GM12873 (cell line): ENCODE data around the gene SACM1L.

Experiments
- TF ChIP-seq, protein P1 (sequence below): IDR thresholded peaks from 2 replicates; pipeline ENCODE4 v1.5.1; 2012; ENCODE audit warnings: low read depth, mild to moderate bottlenecking, moderate library complexity, low read length, control low read depth; ENCODE audit not compliant: insufficient read depth; ENCODE audit errors: missing control alignments

SACM1L gene

DNA sequence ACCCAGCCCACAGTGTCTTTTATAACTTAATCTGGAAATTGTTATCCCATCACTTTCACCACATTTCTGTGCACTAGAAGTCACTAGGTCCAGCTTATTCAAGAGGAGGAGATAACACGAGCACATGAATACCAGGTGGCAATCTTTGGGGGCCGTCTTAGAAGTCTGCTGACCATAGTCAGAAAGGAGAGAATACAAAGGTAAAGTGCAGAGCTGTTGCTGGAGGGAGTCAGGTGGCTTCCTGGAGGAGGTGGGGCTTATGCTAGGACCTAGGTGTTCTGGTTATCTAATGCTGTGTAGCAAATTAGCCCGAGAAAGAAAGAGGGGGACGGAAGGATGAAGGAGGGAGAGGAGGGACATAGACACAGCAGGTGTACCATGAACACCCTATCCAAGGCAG is 60.7 kb downstream of the SACM1L start:
- TF ChIP-seq, protein P1, sequence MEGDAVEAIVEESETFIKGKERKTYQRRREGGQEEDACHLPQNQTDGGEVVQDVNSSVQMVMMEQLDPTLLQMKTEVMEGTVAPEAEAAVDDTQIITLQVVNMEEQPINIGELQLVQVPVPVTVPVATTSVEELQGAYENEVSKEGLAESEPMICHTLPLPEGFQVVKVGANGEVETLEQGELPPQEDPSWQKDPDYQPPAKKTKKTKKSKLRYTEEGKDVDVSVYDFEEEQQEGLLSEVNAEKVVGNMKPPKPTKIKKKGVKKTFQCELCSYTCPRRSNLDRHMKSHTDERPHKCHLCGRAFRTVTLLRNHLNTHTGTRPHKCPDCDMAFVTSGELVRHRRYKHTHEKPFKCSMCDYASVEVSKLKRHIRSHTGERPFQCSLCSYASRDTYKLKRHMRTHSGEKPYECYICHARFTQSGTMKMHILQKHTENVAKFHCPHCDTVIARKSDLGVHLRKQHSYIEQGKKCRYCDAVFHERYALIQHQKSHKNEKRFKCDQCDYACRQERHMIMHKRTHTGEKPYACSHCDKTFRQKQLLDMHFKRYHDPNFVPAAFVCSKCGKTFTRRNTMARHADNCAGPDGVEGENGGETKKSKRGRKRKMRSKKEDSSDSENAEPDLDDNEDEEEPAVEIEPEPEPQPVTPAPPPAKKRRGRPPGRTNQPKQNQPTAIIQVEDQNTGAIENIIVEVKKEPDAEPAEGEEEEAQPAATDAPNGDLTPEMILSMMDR: no peak

DNA sequence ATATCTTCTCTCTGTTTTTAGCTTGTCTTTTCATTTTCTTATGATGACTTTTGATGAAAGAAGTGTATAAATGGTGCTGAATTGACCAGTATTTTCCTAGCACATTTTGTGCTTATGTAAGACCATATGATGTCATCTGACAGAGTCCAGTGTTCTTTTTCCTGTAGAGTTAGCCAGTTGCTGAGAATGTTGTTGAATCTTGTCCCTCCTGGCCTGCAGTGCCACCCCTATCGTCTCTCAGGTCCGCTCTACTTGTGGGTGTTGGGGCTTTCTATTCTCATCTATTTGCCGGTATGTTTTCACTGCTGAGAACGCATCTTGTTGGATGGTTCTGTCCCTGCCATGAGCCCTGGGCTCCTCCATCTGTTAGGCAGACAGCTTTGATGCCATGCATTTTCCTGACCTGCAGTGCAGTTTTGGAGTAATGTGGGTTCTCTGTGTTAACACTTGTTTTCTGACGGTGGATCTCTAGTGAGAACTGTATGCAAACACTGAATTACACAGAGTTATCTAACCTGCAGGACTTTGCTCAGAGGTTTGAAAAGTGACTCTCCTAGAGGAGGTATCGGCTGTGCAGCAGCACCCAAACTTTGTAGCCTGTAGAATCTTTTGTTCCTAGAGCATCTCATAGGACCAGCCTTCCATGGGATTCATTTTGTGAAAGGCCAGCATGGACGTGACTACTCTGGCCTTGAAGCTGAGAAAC is 62.5 kb downstream of the SACM1L start:
- TF ChIP-seq, protein P1: no peak

DNA sequence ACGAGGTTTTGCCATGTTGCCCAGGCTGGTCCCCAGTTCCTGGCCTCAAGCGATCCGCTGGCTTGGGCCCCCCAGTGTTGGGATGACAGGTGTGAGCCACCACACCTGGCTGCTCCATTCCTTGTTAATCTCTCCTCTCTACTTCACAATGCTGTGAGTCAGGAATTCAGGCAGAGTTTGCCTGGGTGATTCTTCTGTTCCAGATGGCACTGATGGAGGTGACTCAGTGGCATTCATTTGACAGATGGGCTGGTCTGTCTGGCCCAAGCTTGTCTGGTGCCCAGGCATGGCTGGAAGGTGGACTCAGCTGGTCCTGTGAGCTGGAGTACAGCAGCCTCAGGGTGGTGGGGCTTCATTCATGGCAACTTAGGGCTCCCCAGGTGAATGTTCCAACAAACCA is 63.9 kb downstream of the SACM1L start:
- TF ChIP-seq, protein P1: no peak

DNA sequence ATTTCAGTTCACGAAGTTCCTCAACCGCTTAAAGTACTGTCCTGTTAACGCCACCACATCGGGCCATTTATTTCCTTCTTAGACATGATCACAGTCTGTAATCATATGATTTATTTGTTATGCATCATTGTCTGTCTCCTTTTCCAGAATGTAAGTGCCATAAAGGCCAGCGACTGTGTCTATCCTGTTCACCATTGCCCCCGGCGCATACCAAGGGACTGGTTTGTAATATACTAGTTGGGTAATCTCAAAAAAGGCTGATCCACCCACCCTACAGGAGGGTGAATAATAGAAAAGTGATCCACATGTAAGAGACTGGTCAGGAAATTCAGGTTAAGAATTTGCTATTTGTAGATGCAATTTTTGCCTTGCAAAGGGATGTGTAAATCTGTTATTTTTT is 65.3 kb downstream of the SACM1L start:
- TF ChIP-seq, protein P1: no peak

DNA sequence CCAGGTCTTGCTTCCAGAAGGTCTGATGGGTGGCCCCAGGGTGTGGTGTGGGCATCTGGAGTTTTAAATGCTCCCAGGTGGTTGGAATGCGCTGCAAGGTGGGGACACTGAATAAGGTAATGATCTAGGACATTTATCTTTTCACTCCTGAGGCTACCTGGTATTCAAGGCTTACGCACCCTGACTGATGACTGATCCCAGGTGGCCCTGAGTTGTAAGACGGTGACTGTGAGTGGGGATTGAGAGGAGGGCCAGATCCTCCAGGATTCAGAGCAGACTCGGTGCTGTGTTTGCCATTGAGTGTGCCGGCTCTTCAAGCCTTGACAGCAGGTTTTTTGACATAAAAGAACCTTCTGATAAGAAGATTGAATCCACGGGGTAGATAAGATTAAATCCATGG is 66.9 kb downstream of the SACM1L start:
- TF ChIP-seq, protein P1: no peak

DNA sequence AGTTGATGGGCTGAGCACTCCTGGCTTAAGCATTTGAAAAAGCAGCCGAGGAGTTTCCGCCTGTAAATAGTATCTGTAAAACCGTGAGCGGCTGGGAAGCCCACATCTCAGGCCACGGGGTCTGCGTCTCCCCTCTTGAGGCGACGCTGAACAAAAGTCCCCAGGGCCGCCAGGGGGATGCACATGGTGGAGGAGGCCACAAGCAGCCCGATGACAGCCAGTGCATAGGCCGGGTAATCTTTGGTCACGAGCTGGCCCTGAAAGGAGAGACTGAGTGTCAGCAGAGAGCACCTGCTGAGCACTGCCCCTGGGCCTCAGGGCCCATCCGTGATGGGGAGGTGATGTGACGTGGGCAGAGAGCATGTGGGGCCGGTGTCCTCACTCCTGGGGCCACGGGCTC is 69.7 kb downstream of the SACM1L start:
- TF ChIP-seq, protein P1: no peak

DNA sequence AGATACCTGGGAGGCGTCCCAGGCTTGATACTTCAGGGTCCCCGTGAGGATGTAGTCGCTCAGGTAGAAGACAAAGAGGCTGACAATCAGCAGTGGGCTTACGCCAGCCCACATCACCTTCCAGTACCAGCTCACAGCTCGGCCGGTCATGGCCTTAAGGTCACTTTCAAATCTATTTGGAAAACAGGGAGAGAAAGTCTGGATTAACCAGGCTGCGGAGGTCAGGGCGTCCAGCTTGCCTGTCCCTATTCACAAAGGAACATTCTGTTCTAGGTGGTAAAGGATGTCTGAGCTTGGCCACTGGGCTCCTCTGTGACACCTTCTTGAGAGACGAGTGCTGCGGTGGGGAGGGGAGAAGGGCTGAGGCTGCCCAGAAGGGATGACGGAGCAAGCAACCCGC is 70.7 kb downstream of the SACM1L start:
- TF ChIP-seq, protein P1: no peak
